Measurements from ENCODE around the gene LARP4B.

LARP4B gene

DNA sequence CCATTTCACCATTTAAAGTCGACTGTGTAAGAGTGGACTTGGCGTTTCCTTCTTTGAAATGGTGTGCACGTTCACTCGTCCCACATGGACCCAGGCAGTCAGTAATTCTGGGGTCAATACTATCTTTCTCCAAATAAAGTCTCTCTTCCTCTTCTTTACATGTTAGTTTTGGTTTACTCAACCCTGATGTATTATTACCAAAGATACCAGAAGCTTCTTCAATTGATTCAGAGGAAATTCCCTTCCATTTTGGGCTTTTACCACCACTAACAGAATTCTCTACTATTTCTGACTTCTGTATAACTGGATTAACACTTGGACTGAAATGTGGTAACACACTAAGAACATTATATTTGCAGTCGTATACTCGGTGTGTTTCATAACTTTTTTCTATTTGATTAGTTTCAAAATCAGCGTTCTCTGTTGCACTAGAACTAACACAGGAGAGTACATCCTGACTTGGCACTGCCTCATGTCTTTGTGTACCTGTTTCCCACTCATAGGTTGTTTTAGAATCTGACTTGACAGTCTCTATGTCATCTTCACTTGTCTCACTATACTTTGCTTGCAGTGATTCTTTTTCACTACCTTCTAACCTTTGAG, 60.8 kb downstream of the LARP4B start:
- peaks cover 91% of the 10 kb centered on the region for H3K79me2 ChIP-seq (ENCODE audit: low read length)
- no peak overlapping the region for H2AFZ ChIP-seq (ENCODE audit: low read depth, low read length)
- peak overlapping the region; percentile 78 for H3K27ac ChIP-seq (ENCODE audit: low read length)
- TF ChIP-seq, protein P1, sequence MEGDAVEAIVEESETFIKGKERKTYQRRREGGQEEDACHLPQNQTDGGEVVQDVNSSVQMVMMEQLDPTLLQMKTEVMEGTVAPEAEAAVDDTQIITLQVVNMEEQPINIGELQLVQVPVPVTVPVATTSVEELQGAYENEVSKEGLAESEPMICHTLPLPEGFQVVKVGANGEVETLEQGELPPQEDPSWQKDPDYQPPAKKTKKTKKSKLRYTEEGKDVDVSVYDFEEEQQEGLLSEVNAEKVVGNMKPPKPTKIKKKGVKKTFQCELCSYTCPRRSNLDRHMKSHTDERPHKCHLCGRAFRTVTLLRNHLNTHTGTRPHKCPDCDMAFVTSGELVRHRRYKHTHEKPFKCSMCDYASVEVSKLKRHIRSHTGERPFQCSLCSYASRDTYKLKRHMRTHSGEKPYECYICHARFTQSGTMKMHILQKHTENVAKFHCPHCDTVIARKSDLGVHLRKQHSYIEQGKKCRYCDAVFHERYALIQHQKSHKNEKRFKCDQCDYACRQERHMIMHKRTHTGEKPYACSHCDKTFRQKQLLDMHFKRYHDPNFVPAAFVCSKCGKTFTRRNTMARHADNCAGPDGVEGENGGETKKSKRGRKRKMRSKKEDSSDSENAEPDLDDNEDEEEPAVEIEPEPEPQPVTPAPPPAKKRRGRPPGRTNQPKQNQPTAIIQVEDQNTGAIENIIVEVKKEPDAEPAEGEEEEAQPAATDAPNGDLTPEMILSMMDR (IDR thresholded peaks at IDR 0.05; ENCODE audit: low read depth, low read length) = no peak
- no peak for TF ChIP-seq EZH2phosphoT487 (IDR thresholded peaks at IDR 0.05; ENCODE audit: low read depth)
- H3K4me1 ChIP-seq (ENCODE audit: low read length) = peaks cover 45% of the 10 kb centered on the region
- H3K9ac ChIP-seq (ENCODE audit: low read length) = peak overlapping the region; percentile 31; the same call in 1 of the 2 replicates
- H3K9me3 ChIP-seq (ENCODE audit: insufficient read depth, low read length) = no peaks in the 10 kb centered on the region
- peak overlapping the region; percentile 48 for H3K4me2 ChIP-seq (ENCODE audit: low read length)
- H3K36me3 ChIP-seq (replicated peaks; ENCODE audit: low read depth, low read length) = peaks cover 40% of the 10 kb centered on the region
- H3K4me3 ChIP-seq (ENCODE audit: low read length) = peak overlapping the region; percentile 3; the same call in 1 of the 2 replicates
- no peaks in the 10 kb centered on the region for H3K27me3 ChIP-seq (ENCODE audit: low read depth, low read length)
- H4K20me1 ChIP-seq (ENCODE audit: insufficient read depth, low read length) = peaks cover 63% of the 10 kb centered on the region

DNA sequence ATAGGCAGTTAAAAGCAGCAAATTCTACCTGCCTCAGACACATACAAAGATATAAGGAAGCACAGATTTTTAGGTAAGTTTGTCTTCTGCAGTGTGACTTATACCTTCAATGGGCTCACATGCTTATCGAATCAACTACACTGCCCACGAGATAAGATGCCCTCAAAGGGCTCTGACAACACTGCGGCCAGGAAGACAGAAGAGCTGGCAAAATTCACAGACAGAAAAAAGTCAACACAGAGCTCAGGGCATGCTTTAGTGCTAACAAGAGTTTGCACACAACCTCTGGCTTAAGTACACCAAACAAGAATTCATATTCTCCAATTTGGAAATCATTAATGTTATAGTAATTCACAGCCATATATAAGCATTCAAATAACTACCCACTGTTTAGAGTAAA, 62.3 kb downstream of the LARP4B start:
- H3K36me3 ChIP-seq (replicated peaks; ENCODE audit: low read depth, low read length) = peaks cover 37% of the 10 kb centered on the region
- H4K20me1 ChIP-seq (ENCODE audit: insufficient read depth, low read length) = peaks cover 65% of the 10 kb centered on the region
- H3K27ac ChIP-seq (ENCODE audit: low read length) = no peak overlapping the region
- no peak overlapping the region for H3K9ac ChIP-seq (ENCODE audit: low read length)
- no peaks in the 10 kb centered on the region for H3K27me3 ChIP-seq (ENCODE audit: low read depth, low read length)
- no peaks in the 10 kb centered on the region for H3K9me3 ChIP-seq (ENCODE audit: insufficient read depth, low read length)
- no peak overlapping the region for H3K4me3 ChIP-seq (ENCODE audit: low read length)
- H3K79me2 ChIP-seq (ENCODE audit: low read length) = peaks cover 87% of the 10 kb centered on the region
- no peak overlapping the region for H3K4me2 ChIP-seq (ENCODE audit: low read length)
- no peak overlapping the region for H2AFZ ChIP-seq (ENCODE audit: low read depth, low read length)
- H3K4me1 ChIP-seq (ENCODE audit: low read length) = peaks cover 49% of the 10 kb centered on the region
- TF ChIP-seq EZH2phosphoT487 (IDR thresholded peaks at IDR 0.05; ENCODE audit: low read depth) = no peak
- TF ChIP-seq, protein P1 (IDR thresholded peaks at IDR 0.05; ENCODE audit: low read depth, low read length) = no peak

DNA sequence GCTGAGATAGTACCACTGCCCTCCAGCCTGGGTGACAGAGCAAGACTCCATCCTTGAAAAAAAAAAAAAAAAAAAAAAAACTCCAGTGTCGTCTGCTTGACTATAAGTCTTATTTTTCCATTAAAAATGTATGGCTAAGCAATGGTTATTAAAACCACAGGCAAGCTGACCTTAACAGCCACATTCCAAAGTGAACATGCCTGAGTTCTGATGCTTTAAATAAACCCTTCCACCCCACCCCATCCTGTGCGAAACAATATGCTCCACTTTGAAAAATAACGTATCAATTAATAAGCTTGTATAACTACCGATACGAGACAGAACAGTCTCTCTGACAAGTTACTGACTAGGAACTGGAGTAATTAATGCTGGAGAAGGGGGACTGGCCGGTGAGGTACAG, 63.7 kb downstream of the LARP4B start:
- H3K9ac ChIP-seq (ENCODE audit: low read length) = no peak overlapping the region
- no peak for TF ChIP-seq EZH2phosphoT487 (IDR thresholded peaks at IDR 0.05; ENCODE audit: low read depth)
- TF ChIP-seq, protein P1 (IDR thresholded peaks at IDR 0.05; ENCODE audit: low read depth, low read length) = no peak
- H3K4me2 ChIP-seq (ENCODE audit: low read length) = no peak overlapping the region
- no peak overlapping the region for H3K4me3 ChIP-seq (ENCODE audit: low read length)
- H3K36me3 ChIP-seq (replicated peaks; ENCODE audit: low read depth, low read length) = peaks cover 41% of the 10 kb centered on the region
- H4K20me1 ChIP-seq (ENCODE audit: insufficient read depth, low read length) = peaks cover 59% of the 10 kb centered on the region
- peaks cover 49% of the 10 kb centered on the region for H3K4me1 ChIP-seq (ENCODE audit: low read length)
- no peak overlapping the region for H3K27ac ChIP-seq (ENCODE audit: low read length)
- H3K79me2 ChIP-seq (ENCODE audit: low read length) = peaks cover 80% of the 10 kb centered on the region
- H3K27me3 ChIP-seq (ENCODE audit: low read depth, low read length) = no peaks in the 10 kb centered on the region
- H3K9me3 ChIP-seq (ENCODE audit: insufficient read depth, low read length) = no peaks in the 10 kb centered on the region
- H2AFZ ChIP-seq (ENCODE audit: low read depth, low read length) = no peak overlapping the region

DNA sequence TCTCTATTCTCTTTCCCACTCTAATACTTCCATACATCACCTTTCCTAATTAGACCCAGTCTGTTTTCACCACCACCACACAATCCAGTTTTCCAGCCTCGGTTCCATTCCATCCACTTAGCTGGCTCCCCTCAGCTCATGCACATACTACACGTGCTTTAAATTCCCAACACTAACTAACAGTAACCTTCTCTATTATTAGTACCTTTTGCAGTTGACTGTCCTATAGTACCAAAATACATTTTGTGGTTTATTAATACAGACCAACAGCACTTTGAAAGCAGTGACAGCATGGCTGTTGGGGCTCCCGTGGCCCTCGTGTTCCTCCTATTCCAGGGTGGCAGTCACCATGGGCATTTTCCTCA, 64.9 kb downstream of the LARP4B start:
- H3K4me2 ChIP-seq (ENCODE audit: low read length) = peak overlapping the region; percentile 52
- TF ChIP-seq, protein P1 (IDR thresholded peaks at IDR 0.05; ENCODE audit: low read depth, low read length) = no peak
- TF ChIP-seq EZH2phosphoT487 (IDR thresholded peaks at IDR 0.05; ENCODE audit: low read depth) = no peak
- H3K4me1 ChIP-seq (ENCODE audit: low read length) = peaks cover 38% of the 10 kb centered on the region
- H3K36me3 ChIP-seq (replicated peaks; ENCODE audit: low read depth, low read length) = peaks cover 40% of the 10 kb centered on the region
- no peak overlapping the region for H3K9ac ChIP-seq (ENCODE audit: low read length)
- peaks cover 67% of the 10 kb centered on the region for H3K79me2 ChIP-seq (ENCODE audit: low read length)
- H4K20me1 ChIP-seq (ENCODE audit: insufficient read depth, low read length) = peaks cover 47% of the 10 kb centered on the region
- H3K9me3 ChIP-seq (ENCODE audit: insufficient read depth, low read length) = no peaks in the 10 kb centered on the region
- no peak overlapping the region for H2AFZ ChIP-seq (ENCODE audit: low read depth, low read length)
- peak overlapping the region; percentile 57 for H3K27ac ChIP-seq (ENCODE audit: low read length)
- no peak overlapping the region for H3K4me3 ChIP-seq (ENCODE audit: low read length)
- H3K27me3 ChIP-seq (ENCODE audit: low read depth, low read length) = no peaks in the 10 kb centered on the region
